ENCODE measurements around the gene SHISA6. TPM values are rescaled to one million over a fixed set of nuclear protein-coding genes. Genes with fewer than 3 reads are reported as not detected.

The SHISA6 gene
- polyA plus RNA-seq, 1 donor from 2014 or later, result 1.8 TPM

- Histone ChIP-seq H3K9me2 (ENCODE audit: insufficient read depth, low read length) (no peaks in the 10 kb centered on the region), H3K4me2 (ENCODE audit: low read length) (no peak overlapping the region), H3K27ac (ENCODE audit: low read length) (no peak overlapping the region), H3K36me3 (ENCODE audit: insufficient read depth, low read length) (no peaks in the 10 kb centered on the region), H3K9me3 (ENCODE audit: low read length) (no peaks in the 10 kb centered on the region), H3K9ac (ENCODE audit: low read length) (no peak overlapping the region), H3K79me2 (replicated peaks; ENCODE audit: insufficient read depth, low read length) (no peaks in the 10 kb centered on the region), H3F3A (ENCODE audit: insufficient read depth, low read length, poor library complexity, severe bottlenecking) (no peaks in the 10 kb centered on the region), H4K20me1 (ENCODE audit: insufficient read depth) (no peaks in the 10 kb centered on the region), H3K4me3 (ENCODE audit: low read length) (no peak overlapping the region), H3K27me3 (ENCODE audit: insufficient read depth, low read depth, low read length) (no peaks in the 10 kb centered on the region), H2AFZ (ENCODE audit: low read depth, low read length) (no peak overlapping the region)
- TF ChIP-seq SMC3 (conservative IDR thresholded peaks at IDR 0.05; ENCODE audit: poor library complexity) (no peak), RAD21 (conservative IDR thresholded peaks at IDR 0.05) (no peak), CTCF (IDR thresholded peaks at IDR 0.05; ENCODE audit: poor library complexity, severe bottlenecking) (no peak), POLR2AphosphoS5 (IDR thresholded peaks at IDR 0.05) (no peak), EP300 (conservative IDR thresholded peaks at IDR 0.05; ENCODE audit: poor library complexity, severe bottlenecking) (no peak), EZH2 (IDR thresholded peaks at IDR 0.05; ENCODE audit: borderline replicate concordance, insufficient read depth, low read length, poor library complexity, severe bottlenecking) (no peak), TAF1 (IDR thresholded peaks at IDR 0.05; ENCODE audit: low read depth) (no peak)
- TF ChIP-seq, protein P1, sequence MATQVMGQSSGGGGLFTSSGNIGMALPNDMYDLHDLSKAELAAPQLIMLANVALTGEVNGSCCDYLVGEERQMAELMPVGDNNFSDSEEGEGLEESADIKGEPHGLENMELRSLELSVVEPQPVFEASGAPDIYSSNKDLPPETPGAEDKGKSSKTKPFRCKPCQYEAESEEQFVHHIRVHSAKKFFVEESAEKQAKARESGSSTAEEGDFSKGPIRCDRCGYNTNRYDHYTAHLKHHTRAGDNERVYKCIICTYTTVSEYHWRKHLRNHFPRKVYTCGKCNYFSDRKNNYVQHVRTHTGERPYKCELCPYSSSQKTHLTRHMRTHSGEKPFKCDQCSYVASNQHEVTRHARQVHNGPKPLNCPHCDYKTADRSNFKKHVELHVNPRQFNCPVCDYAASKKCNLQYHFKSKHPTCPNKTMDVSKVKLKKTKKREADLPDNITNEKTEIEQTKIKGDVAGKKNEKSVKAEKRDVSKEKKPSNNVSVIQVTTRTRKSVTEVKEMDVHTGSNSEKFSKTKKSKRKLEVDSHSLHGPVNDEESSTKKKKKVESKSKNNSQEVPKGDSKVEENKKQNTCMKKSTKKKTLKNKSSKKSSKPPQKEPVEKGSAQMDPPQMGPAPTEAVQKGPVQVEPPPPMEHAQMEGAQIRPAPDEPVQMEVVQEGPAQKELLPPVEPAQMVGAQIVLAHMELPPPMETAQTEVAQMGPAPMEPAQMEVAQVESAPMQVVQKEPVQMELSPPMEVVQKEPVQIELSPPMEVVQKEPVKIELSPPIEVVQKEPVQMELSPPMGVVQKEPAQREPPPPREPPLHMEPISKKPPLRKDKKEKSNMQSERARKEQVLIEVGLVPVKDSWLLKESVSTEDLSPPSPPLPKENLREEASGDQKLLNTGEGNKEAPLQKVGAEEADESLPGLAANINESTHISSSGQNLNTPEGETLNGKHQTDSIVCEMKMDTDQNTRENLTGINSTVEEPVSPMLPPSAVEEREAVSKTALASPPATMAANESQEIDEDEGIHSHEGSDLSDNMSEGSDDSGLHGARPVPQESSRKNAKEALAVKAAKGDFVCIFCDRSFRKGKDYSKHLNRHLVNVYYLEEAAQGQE (IDR thresholded peaks at IDR 0.05; ENCODE audit: borderline replicate concordance), result no peak
Measured at GRCh38 chr17:11612956-11613355, 371.9 kb downstream of the SHISA6 start.
